Mammary epithelial cell (primary cell): ENCODE results near the gene PVR.

Experiments used
- EZH2 ChIP-seq: IDR thresholded peaks from 2 replicates; pipeline ENCODE4 v1.6.1; 2012; ENCODE audit warnings: low read length, inconsistent platforms, borderline replicate concordance
- TF ChIP-seq, protein P1 (sequence below), 2 donors: IDR thresholded peaks in 1 of 2; conservative IDR thresholded peaks in 1 of 2; 2 replicates each; pipeline ENCODE4 v1.5.1; 2011 to 2012; ENCODE audit warnings: inconsistent platforms in 2 of 2, low read length in 2 of 2, mild to moderate bottlenecking in 2 of 2, control low read depth in 1 of 2, low read depth in 1 of 2; ENCODE audit not compliant: insufficient read depth in 1 of 2; ENCODE audit errors: extremely low read depth in 1 of 2

DNA sequence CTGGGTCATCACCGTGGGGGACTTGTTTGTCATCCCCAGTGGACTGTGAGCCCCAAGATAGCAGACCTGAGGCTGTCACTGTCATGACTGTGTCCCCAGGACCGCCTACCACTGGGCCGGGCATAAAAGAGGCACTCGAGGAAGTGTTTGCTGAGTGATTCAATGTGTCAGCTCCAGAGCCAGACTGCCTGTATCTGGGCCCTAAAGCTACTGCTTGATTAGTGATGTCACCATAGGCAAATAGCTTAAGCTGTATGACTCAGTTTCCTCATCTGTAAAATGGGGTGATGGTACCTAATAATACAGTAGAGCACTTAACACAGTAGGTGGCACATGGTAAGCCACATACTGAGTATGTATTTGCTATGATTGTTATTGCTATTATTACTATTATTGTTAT, 16.4 kb downstream of the PVR start:
- no peak for TF ChIP-seq EZH2
- TF ChIP-seq, protein P1, sequence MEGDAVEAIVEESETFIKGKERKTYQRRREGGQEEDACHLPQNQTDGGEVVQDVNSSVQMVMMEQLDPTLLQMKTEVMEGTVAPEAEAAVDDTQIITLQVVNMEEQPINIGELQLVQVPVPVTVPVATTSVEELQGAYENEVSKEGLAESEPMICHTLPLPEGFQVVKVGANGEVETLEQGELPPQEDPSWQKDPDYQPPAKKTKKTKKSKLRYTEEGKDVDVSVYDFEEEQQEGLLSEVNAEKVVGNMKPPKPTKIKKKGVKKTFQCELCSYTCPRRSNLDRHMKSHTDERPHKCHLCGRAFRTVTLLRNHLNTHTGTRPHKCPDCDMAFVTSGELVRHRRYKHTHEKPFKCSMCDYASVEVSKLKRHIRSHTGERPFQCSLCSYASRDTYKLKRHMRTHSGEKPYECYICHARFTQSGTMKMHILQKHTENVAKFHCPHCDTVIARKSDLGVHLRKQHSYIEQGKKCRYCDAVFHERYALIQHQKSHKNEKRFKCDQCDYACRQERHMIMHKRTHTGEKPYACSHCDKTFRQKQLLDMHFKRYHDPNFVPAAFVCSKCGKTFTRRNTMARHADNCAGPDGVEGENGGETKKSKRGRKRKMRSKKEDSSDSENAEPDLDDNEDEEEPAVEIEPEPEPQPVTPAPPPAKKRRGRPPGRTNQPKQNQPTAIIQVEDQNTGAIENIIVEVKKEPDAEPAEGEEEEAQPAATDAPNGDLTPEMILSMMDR (conservative IDR thresholded peaks at IDR 0.05 in 1 of 2, IDR thresholded peaks at IDR 0.05 in 1 of 2; ENCODE audit: extremely low read depth in 1 of 2, insufficient read depth in 1 of 2, low read depth in 1 of 2, low read length in 2 of 2), result no peak
